HepG2 (cell line): ENCODE data around the gene SLCO2B1. TPM values are rescaled to one million over a fixed set of nuclear protein-coding genes. Genes with fewer than 3 reads are reported as not detected.

ENCODE experiments used
- KDM5B ChIP-seq: sonication (generic); formaldehyde crosslinking; IDR thresholded peaks from 2 replicates; pipeline ENCODE4 v1.4.0; 2020; ENCODE audit warnings: missing genetic modification reagents, mild to moderate bottlenecking, borderline replicate concordance
- MBD4 ChIP-seq: IDR thresholded peaks from 2 replicates; pipeline ENCODE4 v1.6.1; 2012; ENCODE audit warnings: low read length, inconsistent platforms, borderline replicate concordance
- SCMH1 ChIP-seq: sonication (generic); formaldehyde crosslinking; IDR thresholded peaks from 2 replicates; pipeline ENCODE4 v1.9.0; 2021; ENCODE audit warnings: missing genetic modification reagents, mild to moderate bottlenecking, borderline replicate concordance
- ZBTB46 ChIP-seq: sonication (generic); formaldehyde crosslinking; IDR thresholded peaks from 2 replicates; pipeline ENCODE4 v1.4.0; 2020; ENCODE audit warnings: mild to moderate bottlenecking, missing genetic modification reagents, borderline replicate concordance
- ZNF580 ChIP-seq: IDR thresholded peaks from 2 replicates; pipeline ENCODE4 v1.6.1; 2016; ENCODE audit warnings: low read depth, borderline replicate concordance
- ZNF777 ChIP-seq: sonication (generic); formaldehyde crosslinking; IDR thresholded peaks from 2 replicates; pipeline ENCODE4 v1.4.0; 2020; ENCODE audit warnings: missing genetic modification reagents
- polyA plus RNA-seq, 8 experiments: library from polyadenylated mRNA; depleted of rRNA in 3 of 8; stranded (reverse) in 7 of 8; unstranded in 1 of 8; fragments of >200 nt; fragmentation: Illumina TruSeq in 4 of 8; extraction: Trizol in 4 of 8; gene quantifications; 2 replicates each; pipeline versions ENCODE4 v1.2.1 to v1.2.3, GENCODE V29; 2011 to 2016; ENCODE audit warnings: low read depth in 4 of 8, missing spikeins in 1 of 8, mixed read lengths in 1 of 8; ENCODE audit not compliant: insufficient read depth in 1 of 8
- total RNA-seq, 5 experiments: library from RNA; depleted of rRNA; stranded (reverse); fragments of >200 nt; fragmentation: Illumina TruSeq; extraction: Trizol; gene quantifications; 2 replicates each; pipeline ENCODE4 v1.2.3, GENCODE V29; 2016; ENCODE audit warnings: low read depth in 1 of 5
- TF ChIP-seq, protein P1 (sequence below): sonication (generic); formaldehyde crosslinking; IDR thresholded peaks from 2 replicates; pipeline ENCODE4 v1.8.1; 2022; ENCODE audit warnings: mild to moderate bottlenecking, missing genetic modification reagents
- TF ChIP-seq, protein P2 (sequence below): sonication (generic); formaldehyde crosslinking; IDR thresholded peaks from 2 replicates; pipeline ENCODE4 v1.4.0; 2020; ENCODE audit warnings: missing genetic modification reagents

Gene SLCO2B1
- total and polyA plus RNA-seq, 2 of the 13 experiments (the other 11 are each of a cell fraction or from before 2014, with no cell fraction given), result 15.3 to 19.8 TPM

GRCh38 chr11:75150879-75151278, at the start of gene SLCO2B1 (continued):
- TF ChIP-seq MBD4 (no peak), KDM5B (no peak), ZBTB46 (CRISPR knock-in tag) (no peak), SCMH1 (CRISPR knock-in tag) (no peak), ZNF777 (CRISPR knock-in tag) (no peak), ZNF580 (no peak)
- TF ChIP-seq, protein P1, sequence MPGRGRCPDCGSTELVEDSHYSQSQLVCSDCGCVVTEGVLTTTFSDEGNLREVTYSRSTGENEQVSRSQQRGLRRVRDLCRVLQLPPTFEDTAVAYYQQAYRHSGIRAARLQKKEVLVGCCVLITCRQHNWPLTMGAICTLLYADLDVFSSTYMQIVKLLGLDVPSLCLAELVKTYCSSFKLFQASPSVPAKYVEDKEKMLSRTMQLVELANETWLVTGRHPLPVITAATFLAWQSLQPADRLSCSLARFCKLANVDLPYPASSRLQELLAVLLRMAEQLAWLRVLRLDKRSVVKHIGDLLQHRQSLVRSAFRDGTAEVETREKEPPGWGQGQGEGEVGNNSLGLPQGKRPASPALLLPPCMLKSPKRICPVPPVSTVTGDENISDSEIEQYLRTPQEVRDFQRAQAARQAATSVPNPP (CRISPR knock-in tag), result no peak
- TF ChIP-seq, protein P2, sequence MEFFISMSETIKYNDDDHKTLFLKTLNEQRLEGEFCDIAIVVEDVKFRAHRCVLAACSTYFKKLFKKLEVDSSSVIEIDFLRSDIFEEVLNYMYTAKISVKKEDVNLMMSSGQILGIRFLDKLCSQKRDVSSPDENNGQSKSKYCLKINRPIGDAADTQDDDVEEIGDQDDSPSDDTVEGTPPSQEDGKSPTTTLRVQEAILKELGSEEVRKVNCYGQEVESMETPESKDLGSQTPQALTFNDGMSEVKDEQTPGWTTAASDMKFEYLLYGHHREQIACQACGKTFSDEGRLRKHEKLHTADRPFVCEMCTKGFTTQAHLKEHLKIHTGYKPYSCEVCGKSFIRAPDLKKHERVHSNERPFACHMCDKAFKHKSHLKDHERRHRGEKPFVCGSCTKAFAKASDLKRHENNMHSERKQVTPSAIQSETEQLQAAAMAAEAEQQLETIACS, result no peak
